Measurements from ENCODE around the gene BICRA. TPM values are rescaled to one million over a fixed set of nuclear protein-coding genes. Genes with fewer than 3 reads are reported as not detected.
"Not testable (repeated sequence)": the region's sequence is repeated elsewhere in the genome, so short reads cannot be mapped to it uniquely, and the experiment has no call there.

Gene BICRA
- total and polyA plus RNA-seq, 4 donors, result 0.88 to 17.9 (median 12.3) TPM

- H3K27me3 ChIP-seq (ENCODE audit: control insufficient read depth in 1 of 2, insufficient read depth in 2 of 2, low read length in 1 of 2), result no peaks in the 10 kb centered on the region
- no peak overlapping the region for H3K27ac ChIP-seq (ENCODE audit: low read depth in 1 of 2, low read length in 2 of 2)
- intact Hi-C loops (cut with DNase I), result no loop called here
- no peak for ATAC-seq (ENCODE audit: low FRiP score)
- peak; percentile 49 to 75 for DNase-seq
- H3K4me1 ChIP-seq (ENCODE audit: control insufficient read depth in 1 of 2, insufficient read depth in 2 of 2, low read length in 2 of 2), result no peaks in the 10 kb centered on the region
- WGBS, 2 donors, result 90 to 92% methylated on average over 42 to 48 of the region's 48 CpGs
- no peak overlapping the region for H3K4me3 ChIP-seq (ENCODE audit: low read length in 2 of 2)
- H3K36me3 ChIP-seq (ENCODE audit: control insufficient read depth in 1 of 2, insufficient read depth in 2 of 2, low read length in 1 of 2), result peaks cover 4 to 8% of the 10 kb centered on the region in 2 donors
- H3K9me3 ChIP-seq (ENCODE audit: control insufficient read depth, low read length), result no peaks in the 10 kb centered on the region
These were observed 132.1 kb downstream of the BICRA start for GRCh38 chr19:47740866-47741519.

GRCh38 chr19:47741544-47742140, 132.7 kb downstream of the BICRA start:
- Histone ChIP-seq H3K36me3 (ENCODE audit: control insufficient read depth in 1 of 2, insufficient read depth in 2 of 2, low read length in 1 of 2) (peaks cover 2 to 3% of the 10 kb centered on the region in 2 donors), H3K4me3 (ENCODE audit: low read length in 2 of 2) (no peak overlapping the region), H3K27me3 (ENCODE audit: control insufficient read depth in 1 of 2, insufficient read depth in 2 of 2, low read length in 1 of 2) (no peaks in the 10 kb centered on the region), H3K4me1 (ENCODE audit: control insufficient read depth in 1 of 2, insufficient read depth in 2 of 2, low read length in 2 of 2) (no peaks in the 10 kb centered on the region), H3K9me3 (ENCODE audit: control insufficient read depth, low read length) (no peaks in the 10 kb centered on the region), H3K27ac (ENCODE audit: low read depth in 1 of 2, low read length in 2 of 2) (peak overlapping the region in 1 of 2 donors; percentile 20)
- ATAC-seq (ENCODE audit: low FRiP score) (no peak), DNase-seq (no peak)
- intact Hi-C loops (cut with DNase I), result no loop called here
- 83 to 85% methylated on average over 15 of the region's 15 CpGs for WGBS, 2 donors

- intact Hi-C loops (cut with DNase I), result loop anchor here in 1 of 2 donors (1.0 kb wide), 1 partner anchor 29 kb away; the partner anchor contains the start of gene EHD2
- no peak overlapping the region for H3K4me3 ChIP-seq (ENCODE audit: low read length in 2 of 2)
- WGBS, 2 donors, result 8 to 12% methylated on average over 13 of the region's 13 CpGs
- DNase-seq, result peak in 1 of 2 donors; percentile 75
- H3K27me3 ChIP-seq (ENCODE audit: control insufficient read depth in 1 of 2, insufficient read depth in 2 of 2, low read length in 1 of 2), result no peaks in the 10 kb centered on the region
- H3K9me3 ChIP-seq (ENCODE audit: control insufficient read depth, low read length), result no peaks in the 10 kb centered on the region
- H3K27ac ChIP-seq (ENCODE audit: low read depth in 1 of 2, low read length in 2 of 2), result peak overlapping the region; percentile 80 to 81
- H3K36me3 ChIP-seq (ENCODE audit: control insufficient read depth in 1 of 2, insufficient read depth in 2 of 2, low read length in 1 of 2), result peaks cover 2 to 3% of the 10 kb centered on the region in 2 donors
- H3K4me1 ChIP-seq (ENCODE audit: control insufficient read depth in 1 of 2, insufficient read depth in 2 of 2, low read length in 2 of 2), result no peaks in the 10 kb centered on the region
- peak; percentile 0 for ATAC-seq (ENCODE audit: low FRiP score)
These were observed 133.7 kb downstream of the BICRA start for GRCh38 chr19:47742634-47743033.

GRCh38 chr19:47745010-47745901, 136.3 kb downstream of the BICRA start, which contains the start of gene NOP53:
NOP53 (plus strand) TSS chr19:47745546; CDS start chr19:47745560, 14 bp downstream.
- peak; percentile 83 for ATAC-seq (ENCODE audit: low FRiP score)
- intact Hi-C loops (cut with DNase I), result loop anchor here in 1 of 2 donors (2.0 kb wide), 1 partner anchor 32 kb away; the partner anchor contains the start of gene EHD2
- peak within 1 kb of the TSS; percentile 66 to 84 for H3K4me3 ChIP-seq (ENCODE audit: low read length in 2 of 2)
- peak; percentile 97 to 98 for DNase-seq
- no peaks in the 10 kb centered on the region for H3K4me1 ChIP-seq (ENCODE audit: control insufficient read depth in 1 of 2, insufficient read depth in 2 of 2, low read length in 2 of 2)
- H3K36me3 ChIP-seq (ENCODE audit: control insufficient read depth in 1 of 2, insufficient read depth in 2 of 2, low read length in 1 of 2), result peaks cover 0 to 3% of the 10 kb centered on the region in 2 donors
- H3K27ac ChIP-seq (ENCODE audit: low read depth in 1 of 2, low read length in 2 of 2), result peak within 1 kb of the TSS in 1 of 2 donors; percentile 39
- H3K27me3 ChIP-seq (ENCODE audit: control insufficient read depth in 1 of 2, insufficient read depth in 2 of 2, low read length in 1 of 2), result no peaks in the 10 kb centered on the region
- 5% methylated on average over 46 to 53 of the region's 53 CpGs for WGBS, 2 donors
- H3K9me3 ChIP-seq (ENCODE audit: control insufficient read depth, low read length), result no peaks in the 10 kb centered on the region

GRCh38 chr19:47746129-47746528, 137.2 kb downstream of the BICRA start:
- 66 to 70% methylated on average over 17 of the region's 17 CpGs for WGBS, 2 donors

GRCh38 chr19:47749326-47749725, 140.4 kb downstream of the BICRA start:
- no peak overlapping the region for H3K27ac ChIP-seq (ENCODE audit: low read depth in 1 of 2, low read length in 2 of 2)
- no peak for DNase-seq
- no peak for ATAC-seq (ENCODE audit: low FRiP score)
- peaks cover 0 to 5% of the 10 kb centered on the region in 2 donors for H3K36me3 ChIP-seq (ENCODE audit: control insufficient read depth in 1 of 2, insufficient read depth in 2 of 2, low read length in 1 of 2)
- H3K4me3 ChIP-seq (ENCODE audit: low read length in 2 of 2), result no peak overlapping the region
- WGBS, 2 donors, result 73 to 82% methylated on average over 3 of the region's 3 CpGs
- no peaks in the 10 kb centered on the region for H3K4me1 ChIP-seq (ENCODE audit: control insufficient read depth in 1 of 2, insufficient read depth in 2 of 2, low read length in 2 of 2)
- H3K27me3 ChIP-seq (ENCODE audit: control insufficient read depth in 1 of 2, insufficient read depth in 2 of 2, low read length in 1 of 2), result no peaks in the 10 kb centered on the region
- intact Hi-C loops (cut with DNase I), result no loop called here
- no peaks in the 10 kb centered on the region for H3K9me3 ChIP-seq (ENCODE audit: control insufficient read depth, low read length)

More at GRCh38 chr19:47746129-47746528, 137.2 kb downstream of the BICRA start:
- H3K4me3 ChIP-seq (ENCODE audit: low read length in 2 of 2); H3K27me3 ChIP-seq (ENCODE audit: control insufficient read depth in 1 of 2, insufficient read depth in 2 of 2, low read length in 1 of 2); ATAC-seq (ENCODE audit: low FRiP score); DNase-seq; H3K36me3 ChIP-seq (ENCODE audit: control insufficient read depth in 1 of 2, insufficient read depth in 2 of 2, low read length in 1 of 2); intact Hi-C loops (cut with DNase I); H3K4me1 ChIP-seq (ENCODE audit: control insufficient read depth in 1 of 2, insufficient read depth in 2 of 2, low read length in 2 of 2); H3K9me3 ChIP-seq (ENCODE audit: control insufficient read depth, low read length); H3K27ac ChIP-seq (ENCODE audit: low read depth in 1 of 2, low read length in 2 of 2): not testable (repeated sequence)

- no peak for ATAC-seq (ENCODE audit: low FRiP score)
- WGBS, 2 donors, result 89 to 91% methylated on average over 18 of the region's 18 CpGs
- peaks cover 0 to 12% of the 10 kb centered on the region in 2 donors for H3K36me3 ChIP-seq (ENCODE audit: control insufficient read depth in 1 of 2, insufficient read depth in 2 of 2, low read length in 1 of 2)
These were observed 141.8 kb downstream of the BICRA start for GRCh38 chr19:47750752-47751151.

GRCh38 chr19:47752440-47753211, 143.7 kb downstream of the BICRA start:
- Histone ChIP-seq H3K27me3 (ENCODE audit: control insufficient read depth in 1 of 2, insufficient read depth in 2 of 2, low read length in 1 of 2) (no peaks in the 10 kb centered on the region), H3K9me3 (ENCODE audit: control insufficient read depth, low read length) (no peaks in the 10 kb centered on the region), H3K36me3 (ENCODE audit: control insufficient read depth in 1 of 2, insufficient read depth in 2 of 2, low read length in 1 of 2) (peaks cover 0 to 18% of the 10 kb centered on the region in 2 donors), H3K4me3 (ENCODE audit: low read length in 2 of 2) (no peak overlapping the region), H3K27ac (ENCODE audit: low read depth in 1 of 2, low read length in 2 of 2) (no peak overlapping the region), H3K4me1 (ENCODE audit: control insufficient read depth in 1 of 2, insufficient read depth in 2 of 2, low read length in 2 of 2) (no peaks in the 10 kb centered on the region)
- DNase-seq, result no peak
- intact Hi-C loops (cut with DNase I), result no loop called here
- no peak for ATAC-seq (ENCODE audit: low FRiP score)
- WGBS, 2 donors, result 84 to 87% methylated on average over 27 of the region's 27 CpGs

More at GRCh38 chr19:47750752-47751151, 141.8 kb downstream of the BICRA start:
- H3K27ac ChIP-seq (ENCODE audit: low read depth in 1 of 2, low read length in 2 of 2), result no peak overlapping the region
- DNase-seq, result no peak
- no peaks in the 10 kb centered on the region for H3K9me3 ChIP-seq (ENCODE audit: control insufficient read depth, low read length)
- intact Hi-C loops (cut with DNase I), result no loop called here
- no peaks in the 10 kb centered on the region for H3K4me1 ChIP-seq (ENCODE audit: control insufficient read depth in 1 of 2, insufficient read depth in 2 of 2, low read length in 2 of 2)
- H3K4me3 ChIP-seq (ENCODE audit: low read length in 2 of 2), result no peak overlapping the region
- no peaks in the 10 kb centered on the region for H3K27me3 ChIP-seq (ENCODE audit: control insufficient read depth in 1 of 2, insufficient read depth in 2 of 2, low read length in 1 of 2)
